Measurements from ENCODE around the gene SEC16B.

GRCh38 chr1:177913762-177914540 is 55.9 kb downstream of the SEC16B start:
- TF ChIP-seq EZH2 (IDR thresholded peaks at IDR 0.05; ENCODE audit: insufficient read depth, poor library complexity, severe bottlenecking) (no peak), EZH2phosphoT487 (IDR thresholded peaks at IDR 0.05; ENCODE audit: insufficient read depth, low read depth) (no peak)

Measured in GM23248 (cell line).